H9 (cell line): Measurements from ENCODE around the gene F2RL3. TPM values are rescaled to one million over a fixed set of nuclear protein-coding genes. Genes with fewer than 3 reads are reported as not detected.

Experiments
- DNase-seq: peaks from one replicate; pipeline ENCODE4 v3.0.0-alpha.2; 2017
- H2AFZ ChIP-seq: one replicate; pipeline ENCODE4 v1.6.1; 2013; ENCODE audit warnings: mild to moderate bottlenecking, low read length, control low read depth, moderate library complexity
- H2AK5ac ChIP-seq: 2 replicates; pipeline ENCODE4 v1.6.1; 2013; ENCODE audit warnings: low read length, control low read depth, mixed read lengths; ENCODE audit not compliant: insufficient read length
- H2BK120ac ChIP-seq: one replicate; pipeline ENCODE4 v1.6.1; 2013; ENCODE audit warnings: low read depth, mild to moderate bottlenecking, low read length, control low read depth, inconsistent platforms; ENCODE audit not compliant: poor library complexity, severe bottlenecking
- H2BK12ac ChIP-seq: 2 replicates; pipeline ENCODE4 v1.6.1; 2013; ENCODE audit warnings: low read length, control low read depth, mixed read lengths, low read depth; ENCODE audit not compliant: insufficient read length
- H2BK15ac ChIP-seq: 2 replicates; pipeline ENCODE4 v1.6.1; 2013; ENCODE audit warnings: low read depth, low read length, control low read depth
- H2BK20ac ChIP-seq: one replicate; pipeline ENCODE4 v1.6.1; 2013; ENCODE audit warnings: low read depth, mild to moderate bottlenecking, low read length, control low read depth, inconsistent platforms; ENCODE audit not compliant: poor library complexity, severe bottlenecking
- H2BK5ac ChIP-seq: 2 replicates; pipeline ENCODE4 v1.6.1; 2013; ENCODE audit warnings: low read length, control low read depth, mixed read lengths; ENCODE audit not compliant: insufficient read length
- H3K14ac ChIP-seq: 2 replicates; pipeline ENCODE4 v1.6.1; 2013; ENCODE audit warnings: low read length, control low read depth; ENCODE audit not compliant: insufficient read depth
- H3K18ac ChIP-seq: 2 replicates; pipeline ENCODE4 v1.6.1; 2013; ENCODE audit warnings: low read depth, mild to moderate bottlenecking, mixed read lengths, low read length, control low read depth; ENCODE audit not compliant: insufficient read length
- H3K23ac ChIP-seq: 2 replicates; pipeline ENCODE4 v1.6.1; 2013; ENCODE audit warnings: low read length, control low read depth, mixed read lengths, low read depth; ENCODE audit not compliant: insufficient read length
- H3K23me2 ChIP-seq: 2 replicates; pipeline ENCODE4 v1.6.1; 2013; ENCODE audit warnings: low read depth, mild to moderate bottlenecking, mixed read lengths, low read length, control low read depth; ENCODE audit not compliant: insufficient read length, poor library complexity, severe bottlenecking
- H3K27ac ChIP-seq: 2 replicates; pipeline ENCODE4 v1.5.1; 2013; ENCODE audit warnings: low read length, control low read depth, mixed read lengths, low read depth; ENCODE audit not compliant: insufficient read length
- H3K27me3 ChIP-seq: 2 replicates; pipeline ENCODE4 v1.6.1; 2013; ENCODE audit warnings: low read length, control low read depth, inconsistent platforms; ENCODE audit not compliant: insufficient read depth
- H3K4ac ChIP-seq: 2 replicates; pipeline ENCODE4 v1.6.1; 2013; ENCODE audit warnings: low read depth, mild to moderate bottlenecking, control low read depth, inconsistent platforms, low read length, moderate library complexity
- H3K4me1 ChIP-seq: 2 replicates; pipeline ENCODE4 v1.6.1; 2013; ENCODE audit warnings: low read length, control low read depth, inconsistent platforms; ENCODE audit not compliant: insufficient read depth
- H3K4me2 ChIP-seq: 2 replicates; pipeline ENCODE4 v1.6.1; 2013; ENCODE audit warnings: low read length, control low read depth, mixed read lengths; ENCODE audit not compliant: insufficient read length, insufficient read depth
- H3K56ac ChIP-seq: 2 replicates; pipeline ENCODE4 v1.6.1; 2013; ENCODE audit warnings: low read depth, mild to moderate bottlenecking, mixed read lengths, low read length, control low read depth; ENCODE audit not compliant: insufficient read length
- H3K79me1 ChIP-seq: 2 replicates; pipeline ENCODE4 v1.6.1; 2013; ENCODE audit warnings: low read depth, mild to moderate bottlenecking, moderate library complexity, low read length, control low read depth, inconsistent platforms; ENCODE audit not compliant: insufficient read depth, poor library complexity, severe bottlenecking
- H3K79me2 ChIP-seq: 2 replicates; pipeline ENCODE4 v1.6.1; 2013; ENCODE audit warnings: low read length, control low read depth, inconsistent platforms; ENCODE audit not compliant: insufficient read depth
- H3K9ac ChIP-seq: 2 replicates; pipeline ENCODE4 v1.6.1; 2013; ENCODE audit warnings: low read length, control low read depth, mixed read lengths; ENCODE audit not compliant: insufficient read length; ENCODE audit errors: extremely low read depth
- H3K9me3 ChIP-seq: one replicate; pipeline ENCODE4 v1.6.1; 2013; ENCODE audit warnings: low read depth, low read length, inconsistent platforms; ENCODE audit not compliant: control insufficient read depth
- H3T11ph ChIP-seq: one replicate; pipeline ENCODE4 v1.6.1; 2013; ENCODE audit warnings: mild to moderate bottlenecking, low read length, control low read depth, inconsistent platforms
- H4K20me1 ChIP-seq: one replicate; pipeline ENCODE4 v1.6.1; 2013; ENCODE audit not compliant: control insufficient read depth, insufficient read length, insufficient read depth
- H4K5ac ChIP-seq: 2 replicates; pipeline ENCODE4 v1.6.1; 2013; ENCODE audit warnings: low read depth, mild to moderate bottlenecking, mixed read lengths, low read length, control low read depth; ENCODE audit not compliant: insufficient read length
- H4K8ac ChIP-seq: replicated peaks from 2 replicates; pipeline ENCODE4 v1.6.1; 2013; ENCODE audit warnings: low read length, control low read depth, mixed read lengths, low read depth; ENCODE audit not compliant: insufficient read length
- H4K91ac ChIP-seq: 2 replicates; pipeline ENCODE4 v1.6.1; 2013; ENCODE audit warnings: low read depth, mild to moderate bottlenecking, moderate library complexity, mixed read lengths, low read length, control low read depth; ENCODE audit not compliant: insufficient read length
- H3K27ac Mint-ChIP-seq, 3 experiments: 2 replicates in 2 of 3; 3 replicates in 1 of 3; pipeline ENCODE4 v1.8.0; 2020 to 2021; ENCODE audit warnings: mixed read lengths in 3 of 3, mild to moderate bottlenecking in 1 of 3, moderate library complexity in 1 of 3
- H3K27me3 Mint-ChIP-seq: 2 replicates; pipeline ENCODE4 v1.8.0; 2021; ENCODE audit warnings: low read depth, mild to moderate bottlenecking, moderate library complexity, mixed read lengths
- H3K36me3 Mint-ChIP-seq, 3 experiments: 2 replicates in 2 of 3; 3 replicates in 1 of 3; pipeline ENCODE4 v1.8.0; 2020 to 2021; ENCODE audit warnings: low read depth in 3 of 3, mixed read lengths in 3 of 3; ENCODE audit not compliant: insufficient read depth in 1 of 3
- H3K4me1 Mint-ChIP-seq, 2 experiments: 2 replicates each; pipeline ENCODE4 v1.8.0; 2020; ENCODE audit warnings: mixed read lengths in 2 of 2
- H3K4me3 Mint-ChIP-seq, 2 experiments: 2 replicates in 1 of 2; 3 replicates in 1 of 2; pipeline ENCODE4 v1.8.0; 2020 to 2021; ENCODE audit warnings: mild to moderate bottlenecking in 2 of 2, mixed read lengths in 2 of 2, moderate library complexity in 1 of 2
- H3K9me3 Mint-ChIP-seq, 2 experiments: 2 replicates in 1 of 2; 3 replicates in 1 of 2; pipeline ENCODE4 v1.8.0; 2020; ENCODE audit warnings: mild to moderate bottlenecking in 2 of 2, mixed read lengths in 2 of 2, moderate library complexity in 1 of 2
- WGBS: extraction: QIAGEN DNeasy Blood & Tissue Kit; methylation state at CpG from one replicate; pipeline ENCODE4 v1.1.7; 2013; ENCODE audit warnings: missing lambda C conversion rate, low lambda C conversion rate, mixed read lengths; ENCODE audit not compliant: insufficient read length; ENCODE audit errors: extremely low coverage; 5-methylcytosine and 5-hydroxymethylcytosine counted together
- total RNA-seq: library from RNA; stranded (reverse); gene quantifications from 2 replicates; pipeline ENCODE4 v1.2.1, GENCODE V29; 2021
- TF ChIP-seq, protein P1 (sequence below): fragments of 200-600 bp; sonication (generic); conservative IDR thresholded peaks from 3 replicates; pipeline ENCODE4 v1.8.0; 2021; ENCODE audit warnings: antibody characterized with exemption, mild to moderate bottlenecking

Gene F2RL3
- total RNA-seq, 1 experiment from 2014 or later, result not detected

DNA sequence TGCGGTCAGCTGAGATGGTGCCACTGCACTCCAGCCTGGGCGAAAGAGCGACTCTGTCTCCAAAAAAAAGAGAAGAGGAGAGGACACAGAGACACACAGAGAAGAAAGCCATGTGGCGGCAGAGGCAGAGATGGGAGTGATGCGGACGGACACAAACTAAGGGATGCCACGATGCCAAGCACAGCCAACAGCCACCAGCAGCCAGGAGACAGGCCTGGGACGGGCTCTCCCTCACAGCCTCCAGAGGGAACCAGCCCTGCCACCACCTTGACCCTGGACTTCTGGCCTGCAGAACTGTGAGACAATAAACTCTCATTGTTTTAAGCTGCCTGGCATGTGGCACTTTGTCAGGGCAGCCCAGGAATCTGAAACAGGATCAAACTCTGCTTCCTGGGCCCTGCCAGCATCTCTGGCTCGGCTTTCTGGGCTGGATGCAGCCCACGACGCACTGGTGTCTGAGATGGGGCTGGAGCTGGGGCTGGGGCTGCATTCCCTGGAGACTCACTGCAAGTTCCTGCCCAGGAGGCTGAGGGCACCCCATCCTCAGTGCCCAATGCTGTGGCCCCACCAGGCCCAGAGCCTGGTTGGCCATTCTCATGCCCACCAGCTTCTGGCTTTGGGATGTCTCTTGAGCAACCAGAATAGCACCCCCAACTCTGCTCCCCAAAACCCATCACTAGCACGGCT is 3.0 kb downstream of the F2RL3 start:
- Mint-ChIP-seq H3K27ac (no peak overlapping the region), H3K36me3 (no peaks in the 10 kb centered on the region), H3K27me3 (peaks cover 14% of the 10 kb centered on the region), H3K4me1 (peaks cover 0 to 5% of the 10 kb centered on the region in 2 experiments; a peak in 2 of 4 replicates), H3K4me3 (no peak overlapping the region; a peak in 1 of 5 replicates), H3K9me3 (no peaks in the 10 kb centered on the region; a peak in 1 of 5 replicates)
- Histone ChIP-seq H4K5ac (no peak overlapping the region), H3K4ac (no peak overlapping the region), H3K27ac (no peak overlapping the region), H3K4me2 (no peak overlapping the region), H3K56ac (no peak overlapping the region), H3K27me3 (no peaks in the 10 kb centered on the region; the same call in 1 of the 2 replicates), H3K14ac (no peak overlapping the region), H2BK15ac (no peak overlapping the region), H4K8ac (no peak overlapping the region), H2BK12ac (no peak overlapping the region), H3T11ph (no peak overlapping the region), H3K23ac (no peak overlapping the region), H3K18ac (no peak overlapping the region), H2AK5ac (no peak overlapping the region), H3K9me3 (no peaks in the 10 kb centered on the region), H2BK20ac (no peak overlapping the region), H3K23me2 (peaks cover 6% of the 10 kb centered on the region), H4K20me1 (no peaks in the 10 kb centered on the region), H2BK5ac (no peak overlapping the region), H3K79me2 (no peaks in the 10 kb centered on the region), H3K4me1 (no peaks in the 10 kb centered on the region), H2AFZ (no peak overlapping the region), H3K79me1 (no peaks in the 10 kb centered on the region), H2BK120ac (no peak overlapping the region), H4K91ac (no peak overlapping the region), H3K9ac (no peak overlapping the region)
- TF ChIP-seq, protein P1, sequence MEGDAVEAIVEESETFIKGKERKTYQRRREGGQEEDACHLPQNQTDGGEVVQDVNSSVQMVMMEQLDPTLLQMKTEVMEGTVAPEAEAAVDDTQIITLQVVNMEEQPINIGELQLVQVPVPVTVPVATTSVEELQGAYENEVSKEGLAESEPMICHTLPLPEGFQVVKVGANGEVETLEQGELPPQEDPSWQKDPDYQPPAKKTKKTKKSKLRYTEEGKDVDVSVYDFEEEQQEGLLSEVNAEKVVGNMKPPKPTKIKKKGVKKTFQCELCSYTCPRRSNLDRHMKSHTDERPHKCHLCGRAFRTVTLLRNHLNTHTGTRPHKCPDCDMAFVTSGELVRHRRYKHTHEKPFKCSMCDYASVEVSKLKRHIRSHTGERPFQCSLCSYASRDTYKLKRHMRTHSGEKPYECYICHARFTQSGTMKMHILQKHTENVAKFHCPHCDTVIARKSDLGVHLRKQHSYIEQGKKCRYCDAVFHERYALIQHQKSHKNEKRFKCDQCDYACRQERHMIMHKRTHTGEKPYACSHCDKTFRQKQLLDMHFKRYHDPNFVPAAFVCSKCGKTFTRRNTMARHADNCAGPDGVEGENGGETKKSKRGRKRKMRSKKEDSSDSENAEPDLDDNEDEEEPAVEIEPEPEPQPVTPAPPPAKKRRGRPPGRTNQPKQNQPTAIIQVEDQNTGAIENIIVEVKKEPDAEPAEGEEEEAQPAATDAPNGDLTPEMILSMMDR, result no peak
- DNase-seq, result no peak
- WGBS, result no CpG with 5 or more reads among the region's 12 CpGs
